Fibroblast of villous mesenchyme (primary cell): Measurements from ENCODE around the gene DUSP7. TPM values are rescaled to one million over a fixed set of nuclear protein-coding genes. Genes with fewer than 3 reads are reported as not detected.

Source experiments
- DNase-seq: peaks from one replicate; pipeline ENCODE4 v3.0.0-alpha.2; 2010; ENCODE audit warnings: low read depth
- H3K4me3 ChIP-seq: 2 replicates; pipeline ENCODE4 v1.5.1; 2011; ENCODE audit warnings: low read depth, mild to moderate bottlenecking, low read length
- total RNA-seq: library from RNA; depleted of rRNA; stranded (reverse); fragments of >200 nt; gene quantifications from 2 replicates; pipeline ENCODE4 v1.2.3, GENCODE V29; 2012
- TF ChIP-seq, protein P1 (sequence below): IDR thresholded peaks from 2 replicates; pipeline ENCODE4 v1.5.1; 2012; ENCODE audit warnings: low read depth, mild to moderate bottlenecking, low read length; ENCODE audit not compliant: insufficient read depth

Gene DUSP7
- total RNA-seq, 1 donor, result 21.2 TPM

GRCh38 chr3:52006820-52007133 lies 49.6 kb downstream of the DUSP7 start:
- H3K4me3 ChIP-seq, result no peak overlapping the region
- TF ChIP-seq, protein P1, sequence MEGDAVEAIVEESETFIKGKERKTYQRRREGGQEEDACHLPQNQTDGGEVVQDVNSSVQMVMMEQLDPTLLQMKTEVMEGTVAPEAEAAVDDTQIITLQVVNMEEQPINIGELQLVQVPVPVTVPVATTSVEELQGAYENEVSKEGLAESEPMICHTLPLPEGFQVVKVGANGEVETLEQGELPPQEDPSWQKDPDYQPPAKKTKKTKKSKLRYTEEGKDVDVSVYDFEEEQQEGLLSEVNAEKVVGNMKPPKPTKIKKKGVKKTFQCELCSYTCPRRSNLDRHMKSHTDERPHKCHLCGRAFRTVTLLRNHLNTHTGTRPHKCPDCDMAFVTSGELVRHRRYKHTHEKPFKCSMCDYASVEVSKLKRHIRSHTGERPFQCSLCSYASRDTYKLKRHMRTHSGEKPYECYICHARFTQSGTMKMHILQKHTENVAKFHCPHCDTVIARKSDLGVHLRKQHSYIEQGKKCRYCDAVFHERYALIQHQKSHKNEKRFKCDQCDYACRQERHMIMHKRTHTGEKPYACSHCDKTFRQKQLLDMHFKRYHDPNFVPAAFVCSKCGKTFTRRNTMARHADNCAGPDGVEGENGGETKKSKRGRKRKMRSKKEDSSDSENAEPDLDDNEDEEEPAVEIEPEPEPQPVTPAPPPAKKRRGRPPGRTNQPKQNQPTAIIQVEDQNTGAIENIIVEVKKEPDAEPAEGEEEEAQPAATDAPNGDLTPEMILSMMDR, result no peak
- no peak for DNase-seq

- no peak for DNase-seq
- H3K4me3 ChIP-seq, result no peak overlapping the region
- TF ChIP-seq, protein P1, result no peak
Measured at GRCh38 chr3:52006017-52006819, 50.2 kb downstream of the DUSP7 start.

- H3K4me3 ChIP-seq, result no peak overlapping the region
- TF ChIP-seq, protein P1, result no peak
- no peak for DNase-seq
Measured at GRCh38 chr3:52005571-52005986, 50.8 kb downstream of the DUSP7 start.

DNA sequence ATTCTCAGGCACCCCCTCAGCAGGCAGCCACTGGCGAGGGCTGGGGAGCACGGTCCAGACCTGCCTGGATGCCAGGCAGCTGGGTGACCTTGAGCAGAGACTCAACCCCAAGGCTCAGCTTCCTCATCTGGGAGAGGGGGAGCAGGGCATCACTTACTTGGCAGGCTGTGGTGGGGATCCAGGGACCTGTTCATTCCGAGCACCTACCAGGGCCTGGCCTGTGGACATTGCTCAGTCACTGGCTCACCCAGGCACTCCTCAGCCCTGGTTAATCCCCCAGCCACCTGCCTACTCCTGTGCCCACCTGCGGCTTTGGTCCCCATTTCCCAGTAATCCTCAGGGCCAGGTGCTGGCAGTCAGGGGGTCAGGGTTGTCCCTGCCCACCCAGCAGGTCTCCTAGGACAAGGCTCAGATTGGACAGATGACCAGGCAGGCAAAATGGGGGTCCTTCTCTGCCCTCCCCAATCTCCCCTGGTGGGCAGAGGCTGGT lies 51.4 kb downstream of the DUSP7 start:
- TF ChIP-seq, protein P1, result no peak
- no peak for DNase-seq
- no peak overlapping the region for H3K4me3 ChIP-seq

DNA sequence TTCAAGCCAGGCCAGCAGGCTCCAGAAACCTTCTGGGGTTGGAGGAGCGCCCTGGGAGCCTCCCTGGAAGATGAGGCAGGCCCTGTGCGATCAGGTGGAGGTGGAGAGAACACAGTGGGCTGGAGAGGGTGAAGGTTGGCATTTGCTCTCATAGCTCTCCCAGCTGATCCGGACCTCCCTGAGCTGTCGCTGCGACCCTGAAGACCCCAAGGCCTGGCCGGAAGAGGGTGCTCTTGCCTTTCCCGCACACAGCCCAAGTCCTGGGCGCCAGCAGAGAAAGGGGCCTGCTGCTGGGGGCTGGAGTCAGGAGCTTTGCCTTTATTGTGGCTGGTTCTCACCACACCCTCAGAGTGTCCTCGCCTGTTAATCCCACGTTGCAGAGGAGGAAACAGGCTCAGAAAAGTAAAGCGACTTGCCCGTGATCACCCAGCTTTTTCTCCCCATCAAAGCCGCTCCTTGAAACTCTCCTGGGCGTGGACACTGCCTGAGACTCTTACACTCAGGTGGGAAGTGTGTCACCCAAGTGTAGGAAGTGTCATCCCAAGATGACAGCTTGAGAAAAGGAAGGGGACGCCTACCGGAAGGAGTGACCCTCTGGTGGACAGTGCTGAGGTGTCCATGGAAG lies 52.1 kb downstream of the DUSP7 start:
- TF ChIP-seq, protein P1, result peak; percentile 76
- peak; percentile 59 for DNase-seq
- H3K4me3 ChIP-seq, result no peak overlapping the region

GRCh38 chr3:52002748-52003147 lies 53.6 kb downstream of the DUSP7 start:
- no peak overlapping the region for H3K4me3 ChIP-seq
- TF ChIP-seq, protein P1, result no peak
- no peak for DNase-seq
